Measurements from ENCODE around the gene SCLT1. TPM values are rescaled to one million over a fixed set of nuclear protein-coding genes. Genes with fewer than 3 reads are reported as not detected.

The SCLT1 gene
- total and polyA plus RNA-seq, 2 of the 13 experiments (the other 11 are each of a cell fraction or from before 2014, with no cell fraction given), result 1.5 to 8.7 TPM

DNA sequence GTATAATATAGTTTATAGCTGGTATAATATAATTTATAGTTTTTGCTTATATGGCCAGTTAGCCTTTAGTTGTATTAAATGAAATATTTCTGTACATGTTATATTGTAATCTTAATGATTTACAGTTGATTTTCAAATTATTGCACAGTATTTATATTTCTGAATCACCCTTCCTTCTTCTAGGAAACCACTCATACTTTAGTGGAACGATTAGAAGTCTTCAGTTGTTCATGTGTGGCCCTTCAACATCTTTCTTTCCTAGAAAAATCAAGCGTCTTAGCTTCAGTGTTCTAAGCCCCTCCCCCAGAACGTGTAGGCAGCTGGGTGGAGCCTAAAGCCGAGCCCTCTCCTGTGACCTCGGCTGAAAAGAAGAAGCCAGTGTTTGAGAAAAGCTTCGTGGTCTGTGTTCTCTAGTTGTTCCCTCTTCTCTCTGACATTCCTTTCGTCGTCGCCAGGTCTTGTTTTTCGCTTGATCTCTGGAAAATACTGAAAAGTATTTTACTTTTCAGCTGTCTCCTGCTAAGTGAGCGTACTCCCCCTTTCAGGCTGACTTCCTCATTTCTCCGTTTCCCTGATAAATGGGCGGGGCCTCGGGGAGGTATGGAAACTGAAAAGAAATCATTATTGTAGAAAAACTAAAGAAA, 2.6 kb upstream of the SCLT1 start, which contains the start of gene C4orf33 (continued):
- TF ChIP-seq, protein P1, sequence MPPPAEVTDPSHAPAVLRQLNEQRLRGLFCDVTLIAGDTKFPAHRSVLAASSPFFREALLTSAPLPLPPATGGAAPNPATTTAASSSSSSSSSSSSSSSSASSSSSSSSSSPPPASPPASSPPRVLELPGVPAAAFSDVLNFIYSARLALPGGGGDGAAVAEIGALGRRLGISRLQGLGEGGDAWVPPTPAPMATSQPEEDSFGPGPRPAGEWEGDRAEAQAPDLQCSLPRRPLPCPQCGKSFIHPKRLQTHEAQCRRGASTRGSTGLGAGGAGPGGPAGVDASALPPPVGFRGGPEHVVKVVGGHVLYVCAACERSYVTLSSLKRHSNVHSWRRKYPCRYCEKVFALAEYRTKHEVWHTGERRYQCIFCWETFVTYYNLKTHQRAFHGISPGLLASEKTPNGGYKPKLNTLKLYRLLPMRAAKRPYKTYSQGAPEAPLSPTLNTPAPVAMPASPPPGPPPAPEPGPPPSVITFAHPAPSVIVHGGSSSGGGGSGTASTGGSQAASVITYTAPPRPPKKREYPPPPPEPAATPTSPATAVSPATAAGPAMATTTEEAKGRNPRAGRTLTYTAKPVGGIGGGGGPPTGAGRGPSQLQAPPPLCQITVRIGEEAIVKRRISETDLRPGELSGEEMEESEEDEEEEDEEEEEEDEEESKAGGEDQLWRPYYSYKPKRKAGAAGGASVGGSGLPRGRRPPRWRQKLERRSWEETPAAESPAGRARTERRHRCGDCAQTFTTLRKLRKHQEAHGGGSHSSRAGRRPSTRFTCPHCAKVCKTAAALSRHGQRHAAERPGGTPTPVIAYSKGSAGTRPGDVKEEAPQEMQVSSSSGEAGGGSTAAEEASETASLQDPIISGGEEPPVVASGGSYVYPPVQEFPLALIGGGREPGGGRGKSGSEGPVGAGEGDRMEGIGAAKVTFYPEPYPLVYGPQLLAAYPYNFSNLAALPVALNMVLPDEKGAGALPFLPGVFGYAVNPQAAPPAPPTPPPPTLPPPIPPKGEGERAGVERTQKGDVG (CRISPR knock-in tag; IDR thresholded peaks at IDR 0.05; ENCODE audit: borderline replicate concordance), result no peak
- no peak for TF ChIP-seq BORCS8-MEF2B (CRISPR knock-in tag; IDR thresholded peaks at IDR 0.05)
- no peak for TF ChIP-seq SUZ12 (IDR thresholded peaks at IDR 0.05; ENCODE audit: low read depth, low read length)
- TF ChIP-seq POGZ (CRISPR knock-in tag; IDR thresholded peaks at IDR 0.05), result no peak
- TF ChIP-seq, protein P2, sequence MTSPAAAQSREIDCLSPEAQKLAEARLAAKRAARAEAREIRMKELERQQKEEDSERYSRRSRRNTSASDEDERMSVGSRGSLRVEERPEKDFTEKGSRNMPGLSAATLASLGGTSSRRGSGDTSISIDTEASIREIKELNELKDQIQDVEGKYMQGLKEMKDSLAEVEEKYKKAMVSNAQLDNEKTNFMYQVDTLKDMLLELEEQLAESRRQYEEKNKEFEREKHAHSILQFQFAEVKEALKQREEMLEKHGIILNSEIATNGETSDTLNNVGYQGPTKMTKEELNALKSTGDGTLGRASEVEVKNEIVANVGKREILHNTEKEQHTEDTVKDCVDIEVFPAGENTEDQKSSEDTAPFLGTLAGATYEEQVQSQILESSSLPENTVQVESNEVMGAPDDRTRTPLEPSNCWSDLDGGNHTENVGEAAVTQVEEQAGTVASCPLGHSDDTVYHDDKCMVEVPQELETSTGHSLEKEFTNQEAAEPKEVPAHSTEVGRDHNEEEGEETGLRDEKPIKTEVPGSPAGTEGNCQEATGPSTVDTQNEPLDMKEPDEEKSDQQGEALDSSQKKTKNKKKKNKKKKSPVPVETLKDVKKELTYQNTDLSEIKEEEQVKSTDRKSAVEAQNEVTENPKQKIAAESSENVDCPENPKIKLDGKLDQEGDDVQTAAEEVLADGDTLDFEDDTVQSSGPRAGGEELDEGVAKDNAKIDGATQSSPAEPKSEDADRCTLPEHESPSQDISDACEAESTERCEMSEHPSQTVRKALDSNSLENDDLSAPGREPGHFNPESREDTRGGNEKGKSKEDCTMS (CRISPR knock-in tag; conservative IDR thresholded peaks at IDR 0.05), result no peak
- TF ChIP-seq ELF4 (CRISPR knock-in tag; IDR thresholded peaks at IDR 0.05; ENCODE audit: borderline replicate concordance), result no peak
- no peak for TF ChIP-seq TGIF2 (CRISPR knock-in tag; IDR thresholded peaks at IDR 0.05)
- TF ChIP-seq, protein P3, sequence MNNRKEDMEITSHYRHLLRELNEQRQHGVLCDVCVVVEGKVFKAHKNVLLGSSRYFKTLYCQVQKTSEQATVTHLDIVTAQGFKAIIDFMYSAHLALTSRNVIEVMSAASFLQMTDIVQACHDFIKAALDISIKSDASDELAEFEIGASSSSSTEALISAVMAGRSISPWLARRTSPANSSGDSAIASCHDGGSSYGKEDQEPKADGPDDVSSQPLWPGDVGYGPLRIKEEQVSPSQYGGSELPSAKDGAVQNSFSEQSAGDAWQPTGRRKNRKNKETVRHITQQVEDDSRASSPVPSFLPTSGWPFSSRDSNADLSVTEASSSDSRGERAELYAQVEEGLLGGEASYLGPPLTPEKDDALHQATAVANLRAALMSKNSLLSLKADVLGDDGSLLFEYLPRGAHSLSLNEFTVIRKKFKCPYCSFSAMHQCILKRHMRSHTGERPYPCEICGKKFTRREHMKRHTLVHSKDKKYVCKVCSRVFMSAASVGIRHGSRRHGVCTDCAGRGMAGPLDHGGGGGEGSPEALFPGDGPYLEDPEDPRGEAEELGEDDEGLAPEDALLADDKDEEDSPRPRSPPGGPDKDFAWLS (CRISPR knock-in tag; IDR thresholded peaks at IDR 0.05; ENCODE audit: borderline replicate concordance), result no peak
- TF ChIP-seq TMF1 (CRISPR knock-in tag; IDR thresholded peaks at IDR 0.05; ENCODE audit: low read depth), result no peak
- TF ChIP-seq BCL6 (CRISPR knock-in tag; IDR thresholded peaks at IDR 0.05), result no peak
- no peak for TF ChIP-seq ZFP1 (CRISPR knock-in tag; IDR thresholded peaks at IDR 0.05)
- no peak for TF ChIP-seq U2AF1 (optimal IDR thresholded peaks at IDR 0.05; ENCODE audit: low read depth, low read length)
- TF ChIP-seq ZNF446 (CRISPR knock-in tag; IDR thresholded peaks at IDR 0.05), result no peak
- TF ChIP-seq, protein P4, sequence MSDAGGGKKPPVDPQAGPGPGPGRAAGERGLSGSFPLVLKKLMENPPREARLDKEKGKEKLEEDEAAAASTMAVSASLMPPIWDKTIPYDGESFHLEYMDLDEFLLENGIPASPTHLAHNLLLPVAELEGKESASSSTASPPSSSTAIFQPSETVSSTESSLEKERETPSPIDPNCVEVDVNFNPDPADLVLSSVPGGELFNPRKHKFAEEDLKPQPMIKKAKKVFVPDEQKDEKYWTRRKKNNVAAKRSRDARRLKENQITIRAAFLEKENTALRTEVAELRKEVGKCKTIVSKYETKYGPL (CRISPR knock-in tag; IDR thresholded peaks at IDR 0.05), result no peak
- TF ChIP-seq BHLHE40 (IDR thresholded peaks at IDR 0.05; ENCODE audit: low read length), result no peak
- TF ChIP-seq POLR2AphosphoS5 (IDR thresholded peaks at IDR 0.05; ENCODE audit: low read depth, low read length), result peak; percentile 69
- no peak for TF ChIP-seq EED (CRISPR knock-in tag; IDR thresholded peaks at IDR 0.05)
- no peak for TF ChIP-seq ZNF768 (CRISPR knock-in tag; IDR thresholded peaks at IDR 0.05)
- TF ChIP-seq, protein P5, sequence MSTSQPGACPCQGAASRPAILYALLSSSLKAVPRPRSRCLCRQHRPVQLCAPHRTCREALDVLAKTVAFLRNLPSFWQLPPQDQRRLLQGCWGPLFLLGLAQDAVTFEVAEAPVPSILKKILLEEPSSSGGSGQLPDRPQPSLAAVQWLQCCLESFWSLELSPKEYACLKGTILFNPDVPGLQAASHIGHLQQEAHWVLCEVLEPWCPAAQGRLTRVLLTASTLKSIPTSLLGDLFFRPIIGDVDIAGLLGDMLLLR (CRISPR knock-in tag; IDR thresholded peaks at IDR 0.05), result no peak
- no peak for TF ChIP-seq ZBTB20 (CRISPR knock-in tag; IDR thresholded peaks at IDR 0.05; ENCODE audit: borderline replicate concordance, low read depth)
- no peak for TF ChIP-seq SP1 (IDR thresholded peaks at IDR 0.05)
- 0 out of 2 replicates have a peak, but pooled peaks have one; percentile 13 for TF ChIP-seq SP1 (CRISPR knock-in tag; IDR thresholded peaks at IDR 0.05)
- no peak for TF ChIP-seq SSRP1 (CRISPR knock-in tag; IDR thresholded peaks at IDR 0.05)
- TF ChIP-seq HOXA7 (CRISPR knock-in tag; IDR thresholded peaks at IDR 0.05), result no peak

Measured in HepG2 (cell line).